ENCODE results near the gene BCAS3. TPM values are rescaled to one million over a fixed set of nuclear protein-coding genes. Genes with fewer than 3 reads are reported as not detected.

The BCAS3 gene
- total RNA-seq, 1 donor from 2014 or later = 64.9 TPM

DNA sequence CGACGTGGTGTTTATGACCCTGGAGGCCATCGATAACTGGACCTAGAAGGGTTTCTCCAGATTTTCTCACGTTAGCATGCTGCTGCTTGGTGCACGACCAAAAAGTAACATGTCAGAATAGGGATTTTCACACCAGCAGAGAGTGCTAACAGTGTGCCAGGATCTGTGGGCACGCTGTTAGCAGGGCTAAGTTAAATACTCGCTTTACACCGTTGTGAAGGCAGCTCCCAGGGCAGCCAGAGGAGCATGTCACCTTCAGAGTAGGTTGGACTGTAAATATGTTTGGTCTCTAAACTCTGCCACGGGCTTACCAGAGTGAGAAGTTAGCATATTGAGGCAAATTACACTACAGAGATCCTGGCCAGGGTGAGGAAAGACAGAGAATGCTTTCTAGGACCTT lies 608.8 kb downstream of the BCAS3 start:
- peaks cover 5% of the 10 kb centered on the region for H3K36me3 Mint-ChIP-seq
- no peak for DNase-seq (ENCODE audit: low spot score in 2 of 2, unreplicated experiment in 2 of 2)
- H3K9me3 Mint-ChIP-seq = no peaks in the 10 kb centered on the region
- no peaks in the 10 kb centered on the region for H3K27me3 Mint-ChIP-seq (ENCODE audit: low read depth)
- peaks cover 62% of the 10 kb centered on the region for H3K4me1 Mint-ChIP-seq
- TF ChIP-seq, protein P1, sequence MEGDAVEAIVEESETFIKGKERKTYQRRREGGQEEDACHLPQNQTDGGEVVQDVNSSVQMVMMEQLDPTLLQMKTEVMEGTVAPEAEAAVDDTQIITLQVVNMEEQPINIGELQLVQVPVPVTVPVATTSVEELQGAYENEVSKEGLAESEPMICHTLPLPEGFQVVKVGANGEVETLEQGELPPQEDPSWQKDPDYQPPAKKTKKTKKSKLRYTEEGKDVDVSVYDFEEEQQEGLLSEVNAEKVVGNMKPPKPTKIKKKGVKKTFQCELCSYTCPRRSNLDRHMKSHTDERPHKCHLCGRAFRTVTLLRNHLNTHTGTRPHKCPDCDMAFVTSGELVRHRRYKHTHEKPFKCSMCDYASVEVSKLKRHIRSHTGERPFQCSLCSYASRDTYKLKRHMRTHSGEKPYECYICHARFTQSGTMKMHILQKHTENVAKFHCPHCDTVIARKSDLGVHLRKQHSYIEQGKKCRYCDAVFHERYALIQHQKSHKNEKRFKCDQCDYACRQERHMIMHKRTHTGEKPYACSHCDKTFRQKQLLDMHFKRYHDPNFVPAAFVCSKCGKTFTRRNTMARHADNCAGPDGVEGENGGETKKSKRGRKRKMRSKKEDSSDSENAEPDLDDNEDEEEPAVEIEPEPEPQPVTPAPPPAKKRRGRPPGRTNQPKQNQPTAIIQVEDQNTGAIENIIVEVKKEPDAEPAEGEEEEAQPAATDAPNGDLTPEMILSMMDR (IDR thresholded peaks at IDR 0.05; ENCODE audit: unreplicated experiment) = no peak
- peak overlapping the region; percentile 31 for H3K27ac Mint-ChIP-seq
- H3K4me3 Mint-ChIP-seq = no peak overlapping the region

DNA sequence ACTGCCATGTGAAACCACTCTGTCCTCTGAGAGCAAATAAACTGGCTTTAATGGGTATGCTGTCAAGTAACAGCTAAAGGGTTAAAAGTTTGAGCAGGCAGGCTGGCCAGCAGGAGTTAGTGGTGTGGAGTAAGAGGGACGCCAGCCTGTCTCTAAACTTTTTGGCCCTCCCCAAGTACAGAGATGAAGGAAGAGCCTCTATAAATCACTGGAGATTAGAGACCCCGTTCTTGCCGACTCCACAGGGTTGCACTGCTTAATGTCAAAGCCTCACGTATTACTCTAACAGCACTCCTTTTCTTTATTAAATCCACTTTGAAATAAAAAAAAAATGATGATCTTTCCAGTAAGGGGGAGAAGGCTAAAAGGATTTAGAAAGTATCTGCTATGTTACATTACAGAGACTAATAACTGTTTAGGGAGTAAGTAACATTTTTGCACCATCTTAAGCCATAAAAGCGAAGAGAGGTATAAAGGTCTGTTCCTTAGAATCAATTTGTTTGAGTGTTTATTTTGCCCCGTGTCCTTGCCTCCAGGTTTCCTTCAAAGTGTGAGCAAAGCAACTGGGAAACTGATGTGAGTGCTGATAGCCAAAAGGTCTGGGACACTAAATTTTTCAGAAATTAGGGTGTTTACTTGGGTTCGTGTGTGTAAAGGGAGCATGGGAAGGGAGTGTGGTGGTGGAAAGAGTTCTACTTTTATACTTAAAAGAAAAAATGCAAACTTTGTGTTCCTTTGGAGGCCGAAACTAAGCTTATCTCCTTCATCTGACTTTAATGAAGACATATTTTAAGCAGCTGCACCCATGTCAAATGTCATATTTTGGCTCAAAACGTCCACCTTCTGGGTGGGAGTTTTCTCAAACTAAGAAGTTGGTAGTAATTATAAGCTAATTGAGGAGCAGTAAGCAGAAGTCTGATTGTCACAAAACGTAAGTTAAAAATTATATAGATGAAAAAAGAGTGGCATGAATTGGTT lies 612.0 kb downstream of the BCAS3 start:
- peak overlapping the region; percentile 46 for H3K4me3 Mint-ChIP-seq
- TF ChIP-seq, protein P1 (IDR thresholded peaks at IDR 0.05; ENCODE audit: unreplicated experiment) = no peak
- H3K36me3 Mint-ChIP-seq = no peaks in the 10 kb centered on the region
- H3K27me3 Mint-ChIP-seq (ENCODE audit: low read depth) = no peaks in the 10 kb centered on the region
- H3K27ac Mint-ChIP-seq = peak overlapping the region; percentile 98
- no peak for DNase-seq (ENCODE audit: low spot score in 2 of 2, unreplicated experiment in 2 of 2)
- H3K4me1 Mint-ChIP-seq = peaks cover 81% of the 10 kb centered on the region
- no peaks in the 10 kb centered on the region for H3K9me3 Mint-ChIP-seq

DNA sequence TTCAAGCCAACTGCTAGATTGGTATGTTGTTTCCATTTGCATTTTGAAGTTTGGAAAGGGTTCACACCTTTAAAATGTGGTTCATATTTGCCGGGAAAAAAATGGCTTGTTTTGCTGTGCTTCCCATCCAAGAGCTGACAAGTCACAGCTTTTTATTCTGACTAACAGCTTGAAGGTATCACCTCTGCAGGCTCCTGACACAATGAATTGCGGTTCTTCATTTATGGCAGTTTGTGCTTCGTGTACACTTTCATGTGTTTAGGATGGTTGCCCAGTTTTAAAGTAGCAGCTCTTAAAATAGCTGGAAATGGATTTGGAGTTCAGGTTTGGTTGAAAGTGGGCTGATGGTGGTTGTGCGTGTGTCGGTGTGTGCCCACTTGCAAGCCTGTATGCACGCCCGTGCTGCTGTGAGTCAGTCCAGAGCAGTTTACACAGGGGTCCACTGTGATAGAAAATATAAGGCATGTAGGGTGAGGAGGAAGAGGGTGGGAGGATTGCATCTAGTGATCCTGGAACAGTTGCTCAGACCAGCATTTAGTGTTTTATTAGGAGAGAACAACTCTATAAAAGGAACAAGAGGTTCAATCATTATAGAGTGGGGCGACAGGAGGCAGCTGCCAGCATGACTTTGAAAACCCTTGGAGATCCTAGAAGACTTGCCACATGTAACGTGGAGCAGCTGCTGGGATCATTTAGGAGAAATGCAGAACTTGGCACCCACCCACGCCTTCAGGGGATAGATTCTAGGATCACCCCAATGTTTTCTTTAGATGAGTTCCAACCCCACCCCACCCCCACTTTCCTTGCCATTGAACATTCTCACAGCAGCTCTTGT lies 614.0 kb downstream of the BCAS3 start:
- DNase-seq (ENCODE audit: low spot score in 2 of 2, unreplicated experiment in 2 of 2) = peak in 1 of 2 experiments; percentile 36
- Mint-ChIP-seq H3K36me3 (no peaks in the 10 kb centered on the region), H3K4me3 (no peak overlapping the region), H3K27ac (peak overlapping the region; percentile 98), H3K9me3 (no peaks in the 10 kb centered on the region), H3K4me1 (peaks cover 68% of the 10 kb centered on the region), H3K27me3 (ENCODE audit: low read depth) (no peaks in the 10 kb centered on the region)
- TF ChIP-seq, protein P1 (IDR thresholded peaks at IDR 0.05; ENCODE audit: unreplicated experiment) = no peak

DNA sequence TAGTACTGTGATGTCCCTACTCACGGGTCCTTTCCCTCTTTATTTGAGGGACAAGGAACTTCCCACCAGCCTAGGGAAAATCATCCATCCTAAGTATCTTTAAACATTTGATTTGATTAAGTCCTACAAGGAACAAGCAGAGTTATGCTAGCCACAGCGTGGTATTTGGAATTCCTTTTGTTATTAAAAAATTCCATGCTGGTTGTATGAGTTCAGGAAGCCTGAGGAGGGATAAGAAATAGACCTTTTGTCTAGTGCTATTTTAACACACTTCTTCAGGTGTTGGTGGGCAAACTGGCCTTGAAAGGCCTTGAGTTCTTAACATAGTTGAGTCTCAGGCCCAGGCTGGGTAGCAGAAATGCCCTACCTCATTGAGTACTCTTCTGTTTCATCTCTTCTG lies 616.6 kb downstream of the BCAS3 start:
- Mint-ChIP-seq H3K27me3 (ENCODE audit: low read depth) (no peaks in the 10 kb centered on the region), H3K4me3 (no peak overlapping the region), H3K27ac (no peak overlapping the region), H3K36me3 (no peaks in the 10 kb centered on the region), H3K4me1 (peaks cover 59% of the 10 kb centered on the region), H3K9me3 (no peaks in the 10 kb centered on the region)
- peak in 1 of 2 experiments; percentile 2 for DNase-seq (ENCODE audit: low spot score in 2 of 2, unreplicated experiment in 2 of 2)
- TF ChIP-seq, protein P1 (IDR thresholded peaks at IDR 0.05; ENCODE audit: unreplicated experiment) = no peak

DNA sequence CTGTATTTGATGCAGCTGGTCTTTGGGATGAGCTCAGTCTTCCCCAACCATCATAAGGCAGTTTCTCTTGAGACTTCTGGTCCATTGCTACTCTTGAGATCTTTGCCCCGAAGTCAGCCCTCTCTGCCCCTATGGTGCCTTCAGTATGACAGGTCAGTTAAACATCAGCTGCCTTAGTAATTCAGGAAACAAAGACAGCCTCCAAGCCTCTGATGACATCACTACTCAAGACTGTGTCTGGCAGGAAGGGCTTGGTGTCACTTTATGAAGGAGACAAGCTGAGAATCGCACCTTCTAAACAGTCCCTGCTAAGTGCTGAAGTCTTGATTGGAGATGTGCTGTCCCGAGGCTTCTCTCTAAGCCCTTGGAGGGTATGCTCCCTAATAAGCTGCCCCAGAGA lies 617.1 kb downstream of the BCAS3 start:
- H3K27ac Mint-ChIP-seq = peak overlapping the region; percentile 52
- TF ChIP-seq, protein P1 (IDR thresholded peaks at IDR 0.05; ENCODE audit: unreplicated experiment) = no peak
- no peaks in the 10 kb centered on the region for H3K9me3 Mint-ChIP-seq

More for the DNA sequence above, 617.1 kb downstream of the BCAS3 start:
- Mint-ChIP-seq H3K4me1 (peaks cover 57% of the 10 kb centered on the region), H3K27me3 (ENCODE audit: low read depth) (no peaks in the 10 kb centered on the region), H3K36me3 (no peaks in the 10 kb centered on the region), H3K4me3 (no peak overlapping the region)
- DNase-seq (ENCODE audit: low spot score in 2 of 2, unreplicated experiment in 2 of 2) = peak in 1 of 2 experiments; percentile 29
